Activated T-cell treated with anti-CD3 and anti-CD28 coated beads for 1 hour (primary cell): ENCODE data around the gene CTU1.

ENCODE experiments used
- DNase-seq: peaks from one replicate; pipeline ENCODE4 v3.0.0-alpha.2; 2020; ENCODE audit warnings: low read depth

CTU1 gene

GRCh38 chr19:51103926-51104341 is 4.3 kb downstream of the CTU1 start:
- no peak for DNase-seq

DNA sequence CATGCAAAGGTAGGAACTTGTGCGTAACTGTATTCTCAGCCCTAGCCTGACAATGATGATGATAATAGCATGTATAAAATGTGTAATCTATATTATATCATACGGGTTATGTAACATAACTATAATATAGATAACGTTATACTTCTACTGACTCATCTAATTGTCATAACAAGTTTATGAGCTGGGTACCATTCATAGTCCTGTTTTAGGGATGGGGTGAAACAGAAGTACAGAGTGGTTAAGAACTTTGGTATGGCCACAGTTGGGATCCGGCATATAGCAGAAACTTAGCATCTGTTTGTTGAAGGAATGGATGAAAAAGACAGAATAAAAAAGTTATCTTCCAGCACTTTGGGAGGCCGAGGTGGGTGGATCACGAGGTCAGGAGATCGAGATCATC is 5.2 kb downstream of the CTU1 start:
- no peak for DNase-seq

GRCh38 chr19:51101171-51101865 is 6.9 kb downstream of the CTU1 start:
- DNase-seq = no peak

GRCh38 chr19:51100601-51101000 is 7.6 kb downstream of the CTU1 start:
- no peak for DNase-seq

DNA sequence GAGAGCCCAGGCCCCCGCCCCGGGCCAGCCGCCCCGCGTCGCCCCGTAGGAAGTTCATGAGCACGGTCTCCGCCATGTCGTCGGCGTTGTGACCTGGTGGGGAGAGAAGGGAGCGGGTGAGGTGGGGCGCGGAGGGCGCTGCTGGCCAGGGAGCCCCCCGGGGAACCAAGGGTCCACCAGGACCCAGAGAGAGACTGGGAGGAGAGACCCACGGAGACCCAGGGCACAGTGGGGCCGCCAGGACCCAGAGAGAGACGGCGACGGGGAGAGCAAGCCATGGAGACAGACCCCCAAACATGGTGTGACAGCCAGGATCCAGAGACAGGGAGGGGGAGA is 9.2 kb downstream of the CTU1 start:
- DNase-seq = no peak

DNA sequence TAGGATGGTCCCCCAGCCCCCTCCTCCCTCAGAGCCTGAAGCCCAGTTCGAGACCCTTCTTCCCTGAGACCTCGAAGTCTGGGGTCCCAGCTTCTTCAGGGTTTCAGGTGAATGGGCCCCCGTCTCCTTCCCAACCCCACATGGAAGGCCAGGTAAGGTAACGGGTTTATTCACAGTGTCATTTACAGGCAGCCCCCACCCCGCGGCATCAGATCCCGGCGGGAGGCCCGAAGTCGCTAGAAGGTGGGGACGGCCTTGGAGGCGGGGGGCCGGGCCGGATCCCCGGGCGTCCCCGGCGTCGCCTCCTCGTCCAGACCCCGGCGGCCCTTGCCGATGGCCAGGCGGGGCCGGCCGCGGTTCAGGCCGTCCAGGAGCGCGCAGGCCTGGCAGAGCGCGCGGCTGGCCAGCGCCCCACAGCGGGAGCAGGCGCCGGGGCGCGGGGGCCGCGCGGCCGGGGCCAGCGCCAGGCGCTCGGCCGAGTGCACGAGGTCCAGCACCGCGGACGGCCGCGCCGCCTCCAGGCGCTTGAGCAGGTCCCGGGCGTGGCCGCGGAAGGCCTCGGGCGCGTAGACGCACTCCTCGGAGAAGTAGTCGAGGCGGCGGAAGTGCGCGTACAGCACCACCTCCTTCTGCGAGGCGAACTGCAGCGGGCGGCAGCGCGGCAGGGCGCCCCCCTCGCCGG is 9.7 kb downstream of the CTU1 start:
- DNase-seq = no peak

- no peak for DNase-seq
Observed at GRCh38 chr19:51097796-51098195, 10.4 kb downstream of the CTU1 start.

DNA sequence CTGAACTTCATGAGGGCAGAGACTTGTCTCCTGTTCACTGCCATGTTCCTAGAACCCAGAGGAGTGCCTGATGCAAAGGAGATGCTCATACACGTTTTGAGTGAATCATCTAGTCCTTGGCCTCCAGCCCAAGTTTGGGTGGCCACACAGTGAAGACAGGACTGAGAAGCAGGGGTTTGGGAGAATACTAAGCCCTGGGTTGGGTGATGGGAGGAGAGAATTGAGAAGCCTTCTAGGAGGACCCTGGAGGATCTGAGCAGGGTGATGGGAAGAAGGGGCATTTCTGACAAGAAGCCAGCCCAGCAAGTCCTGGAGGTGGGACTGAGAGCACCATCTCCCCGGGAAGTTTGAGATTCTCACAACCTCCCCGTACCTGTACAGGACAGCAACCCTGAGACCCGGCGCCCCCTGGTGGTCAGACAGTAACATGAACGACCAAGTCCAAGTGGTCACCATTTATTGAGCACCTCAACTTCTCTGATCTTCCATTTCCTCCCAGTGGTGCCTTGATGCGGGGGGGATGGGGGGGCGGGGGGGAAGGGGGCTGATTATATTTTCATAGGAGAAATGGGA is 11.0 kb downstream of the CTU1 start:
- DNase-seq = peak; percentile 71

GRCh38 chr19:51096473-51097165 is 11.6 kb downstream of the CTU1 start:
- DNase-seq = no peak

- peak; percentile 13 for DNase-seq
Observed at GRCh38 chr19:51094696-51095279, 13.4 kb downstream of the CTU1 start.

GRCh38 chr19:51093510-51094345 is 14.5 kb downstream of the CTU1 start:
- no peak for DNase-seq

DNA sequence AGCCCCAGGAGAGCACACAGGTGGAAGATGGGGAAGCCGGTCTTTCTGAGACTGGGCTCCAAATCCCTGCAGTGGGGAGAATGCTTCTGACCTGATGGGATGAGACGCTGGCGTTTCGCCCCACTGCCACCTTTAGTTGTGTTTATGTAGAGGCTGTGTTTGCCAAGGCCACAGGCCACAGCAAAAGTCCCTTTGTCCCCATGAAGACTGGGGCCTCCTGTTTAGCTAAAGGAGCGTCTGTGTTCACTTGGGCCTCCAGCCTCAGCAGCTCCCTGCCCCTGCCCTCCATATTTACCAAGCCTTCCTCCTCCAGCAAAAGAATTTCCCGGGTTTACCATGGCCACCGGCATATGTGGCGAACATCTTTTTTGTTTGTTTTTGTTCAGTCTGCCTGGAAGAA is 15.1 kb downstream of the CTU1 start:
- no peak for DNase-seq

DNA sequence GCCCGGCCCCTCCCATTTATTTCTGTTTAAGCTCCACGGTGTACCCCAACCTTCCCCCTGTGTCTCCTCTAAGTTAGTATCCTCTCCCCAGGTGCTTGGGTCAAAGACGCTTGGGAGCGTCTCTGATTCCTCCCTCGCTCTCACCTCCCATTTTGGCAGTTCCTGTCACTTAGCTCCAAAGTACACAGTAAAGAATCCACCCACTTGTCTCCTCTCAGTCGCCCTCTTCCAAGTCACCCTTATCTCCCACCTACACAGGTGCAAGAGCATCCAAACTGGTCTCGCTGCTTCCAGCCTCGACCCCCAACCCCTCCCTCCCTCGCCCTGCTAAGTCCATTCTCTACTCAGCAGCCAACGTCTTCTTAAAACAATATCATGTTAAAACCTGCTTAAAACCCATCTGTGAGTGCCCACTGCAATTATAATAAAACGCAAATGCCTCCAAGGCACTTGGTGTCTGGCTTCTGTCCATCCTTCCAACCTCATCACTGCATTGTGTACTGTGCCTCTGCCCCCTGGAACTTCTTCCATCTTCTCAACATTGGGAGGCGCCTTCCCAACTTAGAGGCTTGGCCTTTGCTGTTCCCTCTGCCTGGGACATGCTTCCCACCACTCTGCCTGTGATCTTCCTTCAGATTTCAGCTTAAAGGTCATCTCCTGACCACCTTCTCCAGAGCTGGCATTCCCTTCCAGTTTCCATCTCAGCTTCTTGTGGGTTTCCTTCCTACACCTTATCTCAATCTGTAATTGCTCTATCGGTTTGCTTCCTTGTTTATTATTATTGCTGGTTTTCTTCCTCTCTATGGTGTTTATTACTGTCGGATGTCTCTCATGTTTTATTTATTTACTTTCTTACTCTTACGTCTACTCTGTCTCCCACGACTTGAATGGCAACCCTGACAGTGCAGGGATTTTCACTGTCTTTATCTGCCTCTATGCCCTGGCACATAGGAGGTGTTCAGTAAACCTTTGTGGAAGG is 16.0 kb downstream of the CTU1 start:
- no peak for DNase-seq

- DNase-seq = no peak
Observed at GRCh38 chr19:51091126-51091525, 17.1 kb downstream of the CTU1 start.

DNA sequence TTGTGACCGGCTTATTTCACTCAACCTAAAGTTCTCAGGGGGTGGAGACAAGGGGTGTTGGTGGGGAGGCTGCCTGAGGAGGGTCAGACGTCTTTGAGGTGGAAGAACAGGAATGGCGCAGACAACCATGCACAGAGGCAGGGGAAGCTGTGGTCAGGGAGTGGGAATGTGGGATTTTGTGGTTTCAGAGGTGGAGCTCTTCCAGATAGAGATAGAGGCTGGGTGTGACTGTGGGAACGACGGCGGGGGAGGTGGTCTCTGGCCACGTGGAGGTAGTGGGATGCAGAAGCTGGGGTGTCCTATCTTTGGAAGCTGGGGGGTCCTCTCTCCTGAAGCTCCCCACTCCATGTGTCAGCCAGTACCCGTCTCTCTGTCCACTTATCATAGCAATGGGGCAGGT is 17.7 kb downstream of the CTU1 start:
- no peak for DNase-seq

GRCh38 chr19:51089786-51090185 is 18.4 kb downstream of the CTU1 start:
- no peak for DNase-seq

GRCh38 chr19:51086153-51086850 is 21.9 kb downstream of the CTU1 start:
- no peak for DNase-seq

GRCh38 chr19:51084505-51084904 is 23.7 kb downstream of the CTU1 start:
- DNase-seq = no peak

- DNase-seq = no peak
Observed at GRCh38 chr19:51083783-51084182, 24.4 kb downstream of the CTU1 start.

- DNase-seq = no peak
Observed at GRCh38 chr19:51083181-51083580, 25.0 kb downstream of the CTU1 start.
